Fibroblast of upper back skin (primary cell): Measurements from ENCODE around the gene SLC12A3.
"Not testable (repeated sequence)": the region's sequence is repeated elsewhere in the genome, so short reads cannot be mapped to it uniquely, and the experiment has no call there.

Experiments
- DNase-seq: peaks from one replicate; pipeline ENCODE4 v3.0.0-alpha.2; 2013

Gene SLC12A3

DNA sequence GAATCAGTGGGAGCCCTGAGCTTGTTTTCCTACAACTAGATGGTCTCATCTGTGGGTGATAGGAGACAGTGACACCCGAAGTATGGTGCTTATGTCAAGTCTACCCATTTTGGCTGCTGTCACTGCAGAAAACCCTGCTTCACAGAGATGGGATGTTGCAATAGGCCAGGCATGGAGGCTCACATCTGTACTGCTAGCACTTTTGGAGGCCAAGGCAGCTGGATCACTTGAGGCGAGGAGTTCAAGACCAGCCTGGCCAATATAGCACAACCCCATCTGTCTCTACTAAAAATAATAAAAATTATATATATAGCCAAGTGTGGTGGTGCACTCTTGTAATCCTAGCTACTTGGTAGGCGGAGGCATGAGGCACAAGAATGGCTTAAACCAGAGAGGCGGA lies 64.6 kb downstream of the SLC12A3 start:
- DNase-seq = no peak

DNA sequence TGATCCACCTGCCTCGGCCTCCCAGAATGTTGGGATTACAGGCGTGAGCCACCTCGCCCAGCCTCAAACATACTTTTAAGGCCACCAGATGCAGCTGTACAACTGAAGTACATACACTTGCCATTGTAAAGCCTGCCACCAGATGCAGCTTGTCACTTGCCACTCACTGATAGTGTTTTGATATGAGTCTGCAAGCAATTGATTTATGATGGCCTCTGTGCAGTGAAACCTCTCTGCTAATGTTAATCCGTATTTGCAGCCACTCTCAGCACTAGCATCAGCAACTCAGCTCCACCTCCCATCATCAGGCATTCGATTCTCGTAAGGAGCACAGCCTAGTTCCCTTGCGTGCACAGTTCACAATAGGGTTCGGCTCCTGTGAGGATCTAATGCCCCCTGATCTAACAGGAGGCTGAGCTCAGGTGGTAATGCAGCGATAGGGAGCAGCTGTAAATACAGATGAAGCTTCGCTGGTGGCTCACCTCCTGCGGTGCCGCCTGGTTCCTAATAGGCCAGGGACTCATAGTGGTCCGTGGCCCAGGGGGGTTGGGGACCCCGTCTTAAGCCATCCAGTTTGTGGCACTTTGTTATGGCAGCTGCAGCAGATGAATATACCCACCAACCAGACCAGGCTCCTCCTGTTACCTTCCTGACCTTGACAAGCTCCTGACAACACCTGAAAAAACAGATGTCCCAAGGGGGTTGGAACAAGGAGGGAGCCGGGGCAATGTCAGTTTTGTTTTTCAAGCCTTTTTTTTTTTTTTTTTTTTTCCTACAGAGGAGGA lies 65.7 kb downstream of the SLC12A3 start:
- no peak for DNase-seq

DNA sequence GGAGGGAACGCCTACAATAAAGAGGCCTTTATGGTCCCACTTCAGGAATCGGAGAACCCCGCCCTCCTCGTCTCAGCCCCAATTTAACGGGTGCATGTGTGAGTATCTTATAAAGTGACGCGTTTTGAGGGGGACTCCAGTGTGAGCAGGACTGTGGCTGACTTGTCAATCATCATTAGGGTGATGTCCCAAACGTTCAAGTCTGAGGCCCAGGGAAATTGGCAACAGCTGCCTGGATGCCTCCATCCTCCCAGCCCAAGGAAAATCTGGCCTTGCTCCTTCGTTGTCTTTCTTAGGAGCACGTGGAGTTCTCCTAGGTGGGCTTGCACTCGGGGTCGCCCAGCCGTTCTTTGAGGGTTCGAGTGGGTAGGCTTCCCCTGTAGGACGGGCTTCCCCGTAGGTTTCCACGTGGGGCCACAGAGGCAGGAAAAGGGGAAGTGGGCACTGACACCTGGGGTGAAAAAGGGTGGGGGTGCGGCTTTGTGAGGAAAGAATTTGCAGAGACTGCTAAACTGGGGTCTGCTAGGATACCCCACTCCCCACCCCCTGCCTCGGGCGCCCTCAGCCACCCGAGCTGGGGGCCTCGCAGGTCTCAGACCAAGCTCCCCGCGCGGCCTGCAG lies 66.4 kb downstream of the SLC12A3 start:
- no peak for DNase-seq

DNA sequence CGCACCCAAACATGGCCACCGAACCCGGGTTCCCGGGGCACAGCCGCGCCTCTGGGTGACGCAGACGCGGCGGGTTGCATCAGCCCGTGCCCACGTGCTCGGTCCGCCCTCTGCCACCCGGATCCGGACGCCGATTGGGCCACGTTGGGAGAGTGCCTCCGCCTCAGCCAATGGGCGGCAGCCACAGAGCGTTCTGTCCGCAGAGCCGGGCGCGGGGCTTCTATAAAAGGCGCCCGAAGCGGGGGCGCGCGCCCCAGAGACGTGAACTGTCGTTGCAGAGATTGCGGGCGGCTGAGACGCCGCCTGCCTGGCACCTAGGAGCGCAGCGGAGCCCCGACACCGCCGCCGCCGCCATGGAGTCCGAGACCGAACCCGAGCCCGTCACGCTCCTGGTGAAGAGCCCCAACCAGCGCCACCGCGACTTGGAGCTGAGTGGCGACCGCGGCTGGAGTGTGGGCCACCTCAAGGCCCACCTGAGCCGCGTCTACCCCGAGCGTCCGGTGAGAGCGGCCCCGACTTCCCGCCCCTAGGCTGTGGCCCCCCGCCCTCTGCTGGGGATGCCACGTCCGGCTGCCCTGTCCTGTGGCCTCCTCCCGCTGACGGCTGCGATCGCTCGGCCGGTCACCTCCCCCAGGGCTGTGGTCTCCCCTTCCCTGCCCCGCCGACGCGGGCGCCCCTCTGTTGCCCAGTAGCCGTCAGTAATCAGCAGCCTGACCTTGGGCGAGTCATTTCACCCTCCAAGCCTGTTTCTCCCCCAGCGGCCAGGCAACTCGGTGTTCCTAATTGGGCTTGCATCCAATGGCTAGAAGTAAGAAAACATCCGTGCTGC lies 67.1 kb downstream of the SLC12A3 start, which contains the start of gene HERPUD1:
Gene HERPUD1 (plus strand): TSS at position 251 of the 829 bp plus-strand sequence. CDS start 103 bp downstream, at position 354.
- peak; percentile 99 for DNase-seq

DNA sequence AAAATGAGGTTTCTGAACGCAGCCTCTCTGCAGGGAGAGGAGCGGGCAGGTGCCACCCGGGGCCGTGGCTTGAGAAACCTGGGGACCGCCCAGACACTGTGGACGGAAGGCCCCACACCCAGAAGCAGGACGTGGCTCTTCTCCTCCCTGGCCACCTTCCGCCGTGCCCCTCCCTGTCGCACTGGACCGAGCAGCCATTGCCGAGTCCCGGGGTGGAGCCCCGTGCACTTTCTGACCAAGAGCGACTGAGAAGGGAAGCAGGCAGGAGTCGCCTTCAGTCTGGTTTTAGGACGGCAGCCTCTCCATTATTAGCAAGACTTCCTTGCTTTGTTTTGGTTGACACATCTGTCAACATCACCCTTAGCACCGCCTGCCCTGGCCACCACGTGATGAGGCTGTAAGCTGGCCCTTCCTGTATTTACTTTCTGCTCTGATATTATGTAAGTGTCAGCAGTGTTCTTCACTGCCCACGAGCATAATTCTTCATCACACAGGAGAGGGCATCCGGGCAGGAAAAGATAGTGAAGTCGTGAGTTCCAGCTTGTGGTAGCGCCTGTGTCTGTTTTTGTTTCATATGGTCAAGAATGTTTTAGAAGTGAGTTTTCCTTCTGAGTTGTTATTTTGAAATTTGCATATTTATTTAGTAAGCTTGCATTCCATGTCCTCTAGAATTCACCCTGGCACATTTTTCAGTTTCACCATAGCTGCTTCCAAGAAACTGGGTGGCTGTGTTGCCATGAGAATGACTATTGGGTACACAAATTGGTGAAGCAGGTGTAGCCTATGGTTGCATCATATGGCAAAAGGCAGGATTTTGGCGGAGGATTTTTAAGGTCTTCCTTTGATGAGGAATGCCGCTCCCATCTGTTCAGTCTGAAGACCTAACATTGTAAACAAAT lies 68.0 kb downstream of the SLC12A3 start:
- DNase-seq = peak; percentile 47

DNA sequence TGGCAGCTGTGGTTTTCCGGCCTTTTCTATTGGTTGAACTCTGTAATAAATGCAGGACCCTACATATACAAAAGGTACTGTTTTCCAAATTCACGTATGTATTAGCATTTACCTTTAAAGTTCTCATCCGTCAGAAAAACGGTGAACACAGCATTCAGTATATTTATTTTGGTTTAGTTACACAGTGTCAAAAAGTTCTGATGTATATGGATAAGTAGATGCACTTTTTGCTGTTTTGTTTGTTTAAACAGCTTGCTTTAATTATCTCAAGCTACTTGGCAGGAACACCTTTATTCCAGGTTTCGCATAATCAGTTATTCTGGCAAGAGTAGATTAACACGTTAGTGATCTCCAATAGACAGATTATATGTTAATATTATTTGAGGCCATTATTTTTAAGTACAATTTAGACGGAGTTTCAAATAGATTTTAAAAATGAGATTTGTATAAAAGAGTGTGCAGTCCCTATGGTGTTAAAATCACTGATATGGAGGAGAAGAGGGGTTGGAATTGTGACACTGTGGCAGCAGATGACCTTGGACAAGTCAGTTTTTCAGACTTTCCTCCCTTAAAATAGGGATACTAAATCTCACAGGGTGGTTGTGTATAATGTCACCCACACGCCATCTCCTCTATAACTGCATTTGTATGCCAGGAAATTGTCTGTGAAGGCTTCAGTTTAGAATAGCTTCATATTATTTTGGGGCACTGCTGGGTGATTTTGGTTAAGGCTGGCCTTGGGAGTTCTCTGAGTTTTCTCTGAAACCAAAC lies 69.0 kb downstream of the SLC12A3 start:
- no peak for DNase-seq

DNA sequence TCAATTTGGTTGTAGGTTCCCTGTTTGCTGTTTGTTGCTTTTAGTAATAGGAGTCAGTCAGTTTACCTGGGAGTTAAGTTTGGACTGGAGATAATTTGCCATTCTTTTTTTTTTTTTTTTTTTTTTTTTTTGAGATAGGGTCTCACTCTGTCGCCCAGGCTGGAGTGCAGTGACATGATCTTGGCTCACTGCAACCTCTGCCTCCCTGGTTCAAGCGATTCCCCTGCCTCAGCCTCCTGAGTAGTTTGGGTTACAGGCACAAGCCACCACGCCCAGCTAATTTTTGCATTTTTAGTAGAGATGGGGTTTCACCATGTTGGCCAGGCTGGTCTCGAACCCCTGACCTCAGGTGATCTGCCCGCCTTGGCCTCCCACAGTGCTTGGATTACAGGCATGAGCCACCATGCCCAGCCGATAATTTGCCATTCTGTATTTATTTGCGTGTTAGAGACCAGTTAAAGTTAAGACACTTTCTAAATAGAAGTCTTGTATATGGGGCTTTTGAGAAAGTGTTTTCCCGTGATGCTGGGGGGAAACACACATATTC lies 69.7 kb downstream of the SLC12A3 start:
- DNase-seq = not testable (repeated sequence)

DNA sequence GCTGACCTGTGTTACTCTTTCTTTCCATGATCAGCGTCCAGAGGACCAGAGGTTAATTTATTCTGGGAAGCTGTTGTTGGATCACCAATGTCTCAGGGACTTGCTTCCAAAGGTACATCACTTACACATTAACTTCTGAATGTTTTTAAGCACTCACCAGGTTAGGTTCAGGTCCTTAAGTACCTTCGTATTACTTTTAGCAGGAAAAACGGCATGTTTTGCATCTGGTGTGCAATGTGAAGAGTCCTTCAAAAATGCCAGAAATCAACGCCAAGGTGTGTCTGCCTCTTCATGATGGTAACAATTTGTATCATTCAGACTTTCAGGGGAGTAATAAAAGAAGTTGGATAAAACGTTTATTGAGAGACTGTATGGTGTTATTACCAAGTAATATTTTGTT lies 70.2 kb downstream of the SLC12A3 start:
- DNase-seq = no peak

DNA sequence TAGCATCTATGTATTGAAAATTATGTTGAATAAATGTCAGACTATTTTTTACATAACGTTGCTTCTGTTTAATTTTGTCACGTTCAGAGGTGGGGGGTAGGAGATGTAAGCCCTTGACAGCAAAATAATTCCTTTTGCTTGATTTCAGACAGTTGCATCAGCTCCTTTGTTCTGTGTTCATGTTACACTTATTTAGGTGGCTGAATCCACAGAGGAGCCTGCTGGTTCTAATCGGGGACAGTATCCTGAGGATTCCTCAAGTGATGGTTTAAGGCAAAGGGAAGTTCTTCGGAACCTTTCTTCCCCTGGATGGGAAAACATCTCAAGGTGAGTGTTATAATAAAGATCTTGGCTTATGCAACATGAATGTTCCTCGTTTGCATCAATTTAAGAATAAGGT lies 71.5 kb downstream of the SLC12A3 start:
- peak; percentile 86 for DNase-seq

DNA sequence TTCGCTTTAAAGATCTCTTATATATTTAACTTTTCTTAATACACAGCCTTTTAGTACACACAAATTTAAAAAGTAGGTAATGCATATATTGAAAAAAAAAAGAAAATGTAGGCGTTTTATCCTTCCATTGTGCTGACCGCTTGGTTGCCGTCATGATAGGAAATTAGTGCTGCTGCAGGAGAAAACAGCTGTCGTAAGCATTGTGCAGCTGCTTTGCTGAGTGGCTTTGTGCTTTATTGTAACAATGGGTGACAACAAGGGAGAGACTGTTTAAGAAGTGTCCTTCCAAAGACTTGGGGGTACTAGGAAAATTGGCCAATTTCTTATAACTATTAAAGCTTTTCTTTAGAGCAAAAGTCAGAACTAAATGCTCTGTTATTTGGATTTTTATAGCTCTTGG lies 71.9 kb downstream of the SLC12A3 start:
- no peak for DNase-seq

DNA sequence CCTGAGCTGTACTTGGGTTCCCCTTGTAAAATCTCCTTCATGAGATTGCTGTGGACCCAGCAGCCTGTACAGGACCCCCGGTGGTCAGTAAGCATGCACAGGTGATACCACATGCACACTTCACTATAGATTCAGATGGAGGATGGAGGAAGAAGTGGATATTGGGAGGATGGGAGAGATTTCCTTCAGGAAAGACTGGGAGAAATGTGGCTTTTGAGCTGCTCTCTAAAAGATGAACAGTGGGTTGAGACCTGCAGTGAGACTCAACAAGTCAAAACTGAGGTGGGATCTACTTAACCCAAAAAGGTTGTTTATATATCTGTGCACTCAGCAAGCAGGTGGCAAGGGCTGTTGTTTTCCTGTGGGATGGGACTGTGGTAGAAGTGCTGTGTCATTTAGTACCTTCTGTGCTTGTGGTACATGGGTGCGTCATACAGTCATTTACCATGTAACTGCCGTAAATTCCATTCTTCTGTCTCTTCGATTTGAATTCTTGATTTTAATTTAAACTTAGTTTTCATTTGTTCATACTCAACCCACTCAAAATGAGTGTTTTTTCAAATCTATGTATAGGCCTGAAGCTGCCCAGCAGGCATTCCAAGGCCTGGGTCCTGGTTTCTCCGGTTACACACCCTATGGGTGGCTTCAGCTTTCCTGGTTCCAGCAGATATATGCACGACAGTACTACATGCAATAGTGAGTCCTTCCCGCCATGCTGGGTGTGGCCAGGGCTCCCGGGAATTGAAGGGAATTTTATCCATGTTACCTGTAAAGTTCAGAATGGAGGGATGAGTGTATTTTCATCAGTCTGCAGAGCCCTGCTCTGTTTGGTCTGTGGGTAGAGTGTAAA lies 73.9 kb downstream of the SLC12A3 start:
- no peak for DNase-seq

DNA sequence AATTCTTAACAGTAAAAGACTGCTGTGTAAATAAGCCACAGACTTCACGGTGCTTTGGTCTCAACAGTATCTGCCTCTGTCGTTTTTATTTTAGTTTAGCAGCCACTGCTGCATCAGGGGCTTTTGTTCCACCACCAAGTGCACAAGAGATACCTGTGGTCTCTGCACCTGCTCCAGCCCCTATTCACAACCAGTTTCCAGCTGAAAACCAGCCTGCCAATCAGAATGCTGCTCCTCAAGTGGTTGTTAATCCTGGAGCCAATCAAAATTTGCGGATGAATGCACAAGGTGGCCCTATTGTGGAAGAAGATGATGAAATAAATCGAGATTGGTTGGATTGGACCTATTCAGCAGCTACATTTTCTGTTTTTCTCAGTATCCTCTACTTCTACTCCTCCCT lies 74.8 kb downstream of the SLC12A3 start:
- DNase-seq = no peak

DNA sequence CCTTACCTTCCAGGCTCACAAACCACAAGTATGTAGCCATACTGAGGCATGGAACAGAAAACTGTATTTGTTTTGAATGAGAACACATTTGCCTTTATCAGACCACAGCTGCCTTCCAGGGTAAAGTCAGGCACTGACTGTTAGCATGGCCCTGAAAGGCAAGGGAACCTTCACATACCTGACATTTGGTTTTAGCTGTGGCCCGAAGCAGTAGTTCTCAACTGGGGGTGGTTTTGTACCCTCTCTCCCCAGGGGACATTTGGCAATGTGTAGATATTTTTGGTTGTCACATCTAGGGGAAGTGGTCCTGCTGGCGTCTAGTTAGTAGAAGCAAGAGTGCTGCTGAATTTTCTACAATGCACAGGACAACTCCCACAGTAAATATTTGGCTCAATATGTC lies 76.1 kb downstream of the SLC12A3 start:
- no peak for DNase-seq

DNA sequence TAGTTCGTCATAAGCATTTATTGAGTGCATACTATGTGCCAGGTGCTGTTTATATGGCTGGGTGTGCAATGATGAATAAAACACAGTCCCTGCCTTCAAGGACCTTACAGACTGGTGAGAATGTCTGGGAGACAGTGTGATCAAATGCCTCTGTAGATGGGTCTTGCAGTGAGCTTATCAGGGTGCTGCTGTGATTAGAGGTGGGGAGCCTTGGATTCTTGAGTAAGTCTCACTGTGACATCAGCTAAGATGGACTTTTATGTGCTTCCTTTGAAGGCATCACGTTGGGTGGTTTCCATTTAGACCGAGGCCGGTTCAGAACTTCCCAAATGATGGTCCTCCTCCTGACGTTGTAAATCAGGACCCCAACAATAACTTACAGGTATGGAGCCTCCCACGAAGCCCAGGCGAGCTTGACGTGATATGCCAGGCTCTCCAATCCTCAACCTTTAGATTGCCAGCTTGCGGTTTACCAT lies 76.9 kb downstream of the SLC12A3 start:
- no peak for DNase-seq

DNA sequence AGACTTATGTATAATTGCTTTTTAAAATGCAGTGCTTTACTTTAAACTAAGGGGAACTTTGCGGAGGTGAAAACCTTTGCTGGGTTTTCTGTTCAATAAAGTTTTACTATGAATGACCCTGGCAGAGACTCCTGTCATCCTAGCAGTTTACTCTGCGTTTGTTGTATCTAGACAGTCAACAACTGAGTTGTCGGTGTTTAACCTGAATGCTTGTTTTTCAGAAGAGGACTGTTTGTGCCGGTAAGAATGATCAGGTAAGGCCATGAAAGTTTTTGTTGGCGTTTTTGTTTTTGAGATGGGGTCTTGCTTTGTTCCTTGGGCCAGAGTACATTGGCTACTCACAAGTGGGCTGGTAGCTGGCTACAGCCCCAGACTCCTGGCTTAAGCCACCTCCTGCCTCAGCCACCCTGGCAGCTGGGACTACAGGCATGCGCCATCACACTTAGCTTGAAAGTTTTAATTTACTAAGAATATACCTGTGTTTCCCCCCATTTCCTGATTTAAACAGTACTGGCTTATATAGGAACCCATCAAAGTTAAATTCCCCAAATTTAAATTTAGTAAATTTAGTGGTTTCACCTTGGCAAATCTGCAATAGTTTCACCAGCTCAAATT lies 78.9 kb downstream of the SLC12A3 start:
- DNase-seq = no peak

DNA sequence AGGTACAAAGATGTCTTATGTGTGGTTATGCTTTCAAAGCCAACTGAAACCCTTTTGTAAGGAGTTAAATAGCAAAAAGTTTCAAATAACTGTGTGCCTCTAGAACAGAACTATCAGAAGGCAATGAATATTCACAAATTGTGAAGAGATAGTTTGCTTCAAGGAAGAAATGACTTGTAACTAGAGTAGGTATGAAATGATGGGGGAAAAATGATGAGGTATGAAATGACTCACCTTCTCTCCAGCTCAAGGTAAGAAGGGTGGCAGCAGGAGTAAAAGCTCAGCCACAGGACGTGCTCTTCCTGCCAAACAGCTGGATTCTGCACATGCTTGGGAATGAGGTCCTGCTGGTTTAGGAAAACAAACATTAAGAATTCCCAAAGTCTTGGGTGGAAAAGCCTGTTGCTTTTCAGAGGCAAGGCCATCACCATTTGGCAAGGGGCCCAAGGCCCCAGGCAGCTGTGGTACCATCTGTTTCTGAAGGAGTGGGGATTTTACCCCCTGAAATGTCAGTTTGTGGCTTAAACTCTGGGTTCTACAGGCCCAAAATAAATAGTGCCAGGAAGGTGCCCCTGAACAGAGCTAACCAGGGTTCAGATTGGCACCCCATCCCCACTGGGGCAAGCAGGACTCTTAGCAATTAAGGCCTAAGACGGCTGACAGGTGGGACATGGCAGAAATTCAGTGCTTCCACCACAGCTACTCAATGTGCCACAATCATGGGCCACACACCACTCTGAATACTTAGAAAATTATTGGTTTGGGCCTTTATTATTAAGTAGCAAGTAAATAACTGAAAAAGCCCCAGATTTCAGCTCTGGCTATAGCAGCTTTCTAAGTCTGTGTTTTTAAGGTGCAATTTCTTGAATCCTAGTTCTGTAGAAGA lies 80.2 kb downstream of the SLC12A3 start:
- DNase-seq = no peak

DNA sequence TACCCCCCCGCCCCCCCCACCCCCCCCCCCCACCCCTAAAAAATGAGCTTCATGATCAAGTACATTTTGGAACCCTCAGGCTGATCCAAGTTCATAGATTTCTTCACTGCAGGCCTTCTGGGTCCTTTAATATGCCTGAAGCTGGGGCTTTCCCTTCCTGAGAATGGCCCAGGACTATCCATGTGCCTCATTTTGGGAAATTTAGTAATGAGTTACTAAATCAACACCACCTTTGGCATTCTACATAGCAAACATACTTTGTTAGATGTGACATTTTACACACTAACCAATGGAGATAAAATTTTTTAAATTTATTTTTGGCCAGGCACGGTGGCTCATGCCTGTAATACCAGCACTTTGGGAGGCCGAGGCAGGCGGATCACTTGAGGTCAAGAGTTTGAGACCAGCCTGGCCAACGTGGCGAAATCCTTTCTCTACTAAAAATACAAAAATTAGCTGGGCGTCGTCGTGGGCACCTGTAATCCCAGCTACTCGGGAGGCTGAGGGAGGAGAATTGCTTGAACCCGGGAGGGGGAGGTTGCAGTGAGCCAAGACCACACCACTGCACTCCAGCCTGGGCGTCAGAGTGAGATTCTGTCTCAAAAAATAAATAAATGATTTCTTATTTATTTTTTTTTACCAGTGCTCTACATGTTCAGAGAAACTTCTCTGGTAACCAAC lies 81.0 kb downstream of the SLC12A3 start:
- no peak for DNase-seq
